ENCODE results near the gene HOXA2.

DNA sequence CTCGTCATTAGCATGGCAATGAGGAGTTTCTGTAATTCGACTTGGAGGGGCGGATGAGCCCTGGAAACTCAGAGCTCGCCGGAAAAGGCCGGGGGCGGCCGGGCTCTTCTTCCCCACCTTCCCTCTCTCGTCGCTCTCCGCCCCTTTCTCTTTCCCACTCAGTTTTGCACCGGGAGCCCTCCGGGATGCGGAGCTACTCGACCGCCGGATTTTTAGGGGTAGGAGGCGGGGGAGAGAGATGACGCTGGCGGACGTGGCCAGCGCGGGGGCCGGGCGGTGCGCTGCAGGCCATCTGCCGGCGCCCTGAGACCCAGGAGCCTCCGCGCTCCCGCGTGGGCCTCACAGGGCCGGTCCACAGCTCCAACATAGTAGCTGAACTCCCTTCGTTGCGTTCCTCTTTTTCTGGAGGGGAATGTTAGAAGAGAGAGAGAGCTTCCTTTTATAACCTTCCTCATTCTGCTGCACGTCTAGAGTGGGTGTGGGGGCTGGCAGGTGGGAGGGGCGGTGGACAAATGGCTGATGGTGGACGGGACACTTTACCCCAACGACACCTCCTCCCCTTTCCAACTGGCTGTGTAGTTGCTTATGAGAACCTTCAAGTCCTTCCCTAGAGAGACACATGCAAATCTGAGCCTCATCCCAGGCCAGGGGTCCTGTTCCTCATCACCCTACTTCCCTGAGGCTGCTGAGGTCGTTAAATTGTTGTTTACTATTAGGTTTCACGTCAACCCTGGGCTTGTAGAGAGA, 5.5 kb downstream of the HOXA2 start:
- TF ChIP-seq, protein P1, sequence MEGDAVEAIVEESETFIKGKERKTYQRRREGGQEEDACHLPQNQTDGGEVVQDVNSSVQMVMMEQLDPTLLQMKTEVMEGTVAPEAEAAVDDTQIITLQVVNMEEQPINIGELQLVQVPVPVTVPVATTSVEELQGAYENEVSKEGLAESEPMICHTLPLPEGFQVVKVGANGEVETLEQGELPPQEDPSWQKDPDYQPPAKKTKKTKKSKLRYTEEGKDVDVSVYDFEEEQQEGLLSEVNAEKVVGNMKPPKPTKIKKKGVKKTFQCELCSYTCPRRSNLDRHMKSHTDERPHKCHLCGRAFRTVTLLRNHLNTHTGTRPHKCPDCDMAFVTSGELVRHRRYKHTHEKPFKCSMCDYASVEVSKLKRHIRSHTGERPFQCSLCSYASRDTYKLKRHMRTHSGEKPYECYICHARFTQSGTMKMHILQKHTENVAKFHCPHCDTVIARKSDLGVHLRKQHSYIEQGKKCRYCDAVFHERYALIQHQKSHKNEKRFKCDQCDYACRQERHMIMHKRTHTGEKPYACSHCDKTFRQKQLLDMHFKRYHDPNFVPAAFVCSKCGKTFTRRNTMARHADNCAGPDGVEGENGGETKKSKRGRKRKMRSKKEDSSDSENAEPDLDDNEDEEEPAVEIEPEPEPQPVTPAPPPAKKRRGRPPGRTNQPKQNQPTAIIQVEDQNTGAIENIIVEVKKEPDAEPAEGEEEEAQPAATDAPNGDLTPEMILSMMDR (IDR thresholded peaks at IDR 0.05), result no peak
- TF ChIP-seq POLR2AphosphoS5 (IDR thresholded peaks at IDR 0.05; ENCODE audit: insufficient read depth in 1 of 2, low read depth in 1 of 2), result no peak
